GM21786 (cell line): ENCODE measurements around the gene PCED1A.
A peak's percentile ranks its signal among the peaks of the same experiment; 100 is the strongest.

Experiments used
- ATAC-seq: cut with Tn5 transposase; IDR thresholded peaks from one replicate; pipeline ENCODE4 v1.9.1; 2021; ENCODE audit not compliant: unreplicated experiment

The PCED1A gene

DNA sequence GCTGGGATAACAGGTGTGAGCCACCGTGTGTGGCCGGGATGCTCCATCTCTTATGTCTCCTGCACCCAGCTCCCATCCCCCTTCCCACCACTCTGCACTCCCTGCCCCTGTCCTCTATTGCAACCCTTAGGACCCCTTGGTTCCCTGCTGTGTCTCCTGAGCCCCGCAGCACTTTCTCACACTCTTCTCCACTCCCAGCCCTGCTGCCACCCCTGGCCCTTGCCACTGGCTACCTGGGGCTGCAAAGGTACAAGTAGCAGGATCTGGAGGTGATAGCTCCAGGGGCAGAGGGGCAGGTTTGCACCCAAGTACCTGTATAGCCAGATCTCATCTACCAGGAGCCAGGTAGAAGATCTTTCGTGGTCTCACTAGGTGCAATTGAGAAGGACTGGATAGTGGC is 33.4 kb downstream of the PCED1A start:
- no peak for ATAC-seq

DNA sequence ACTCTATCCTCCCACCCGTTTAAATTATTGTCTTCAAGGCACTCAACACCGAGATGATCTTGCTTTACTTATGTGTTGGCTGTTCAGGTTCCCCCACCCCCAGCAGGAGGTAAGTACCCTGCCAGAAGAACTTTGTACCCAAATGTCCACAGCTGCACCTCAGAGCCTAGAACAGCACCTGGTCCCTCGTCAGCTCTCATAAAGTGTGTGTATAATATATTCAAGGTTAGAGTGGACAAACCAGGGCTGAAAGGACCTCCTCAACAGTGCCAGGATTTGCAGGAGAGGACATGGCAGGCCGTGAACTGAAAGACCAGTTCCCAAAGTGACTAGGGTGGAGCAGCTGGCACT is 34.1 kb downstream of the PCED1A start:
- no peak for ATAC-seq

DNA sequence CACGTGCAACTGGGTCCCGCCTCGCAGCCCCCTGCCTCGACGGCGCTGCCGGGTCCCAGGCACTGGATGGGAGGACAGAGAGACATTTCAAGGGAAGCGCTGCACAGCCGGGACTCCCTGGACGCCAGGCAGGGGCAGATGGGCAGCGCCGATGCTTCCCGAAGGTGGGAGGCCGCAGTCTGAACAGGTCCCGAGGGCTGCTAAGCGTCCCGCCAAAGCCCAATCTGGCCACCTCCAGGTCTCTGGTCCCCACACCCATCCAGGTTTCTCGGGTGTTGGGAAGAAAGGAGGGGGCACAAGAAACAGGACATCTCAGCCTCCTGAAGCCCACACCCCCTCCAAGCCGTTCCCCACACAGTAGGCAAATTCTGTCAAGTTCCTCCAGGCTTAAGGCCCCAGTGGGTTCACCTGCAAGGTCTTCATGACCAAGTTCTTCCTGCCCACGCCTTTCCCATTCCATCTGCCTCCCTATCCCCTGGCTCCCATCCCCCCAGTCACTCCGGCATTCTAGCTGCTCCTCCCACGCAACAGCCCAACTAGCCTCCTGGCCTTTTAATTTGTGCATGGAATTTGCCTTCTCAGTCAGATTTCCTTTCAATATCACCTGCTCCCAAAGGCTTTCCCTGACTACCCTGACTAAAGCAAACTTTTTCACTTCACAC is 34.6 kb downstream of the PCED1A start:
- ATAC-seq = no peak

DNA sequence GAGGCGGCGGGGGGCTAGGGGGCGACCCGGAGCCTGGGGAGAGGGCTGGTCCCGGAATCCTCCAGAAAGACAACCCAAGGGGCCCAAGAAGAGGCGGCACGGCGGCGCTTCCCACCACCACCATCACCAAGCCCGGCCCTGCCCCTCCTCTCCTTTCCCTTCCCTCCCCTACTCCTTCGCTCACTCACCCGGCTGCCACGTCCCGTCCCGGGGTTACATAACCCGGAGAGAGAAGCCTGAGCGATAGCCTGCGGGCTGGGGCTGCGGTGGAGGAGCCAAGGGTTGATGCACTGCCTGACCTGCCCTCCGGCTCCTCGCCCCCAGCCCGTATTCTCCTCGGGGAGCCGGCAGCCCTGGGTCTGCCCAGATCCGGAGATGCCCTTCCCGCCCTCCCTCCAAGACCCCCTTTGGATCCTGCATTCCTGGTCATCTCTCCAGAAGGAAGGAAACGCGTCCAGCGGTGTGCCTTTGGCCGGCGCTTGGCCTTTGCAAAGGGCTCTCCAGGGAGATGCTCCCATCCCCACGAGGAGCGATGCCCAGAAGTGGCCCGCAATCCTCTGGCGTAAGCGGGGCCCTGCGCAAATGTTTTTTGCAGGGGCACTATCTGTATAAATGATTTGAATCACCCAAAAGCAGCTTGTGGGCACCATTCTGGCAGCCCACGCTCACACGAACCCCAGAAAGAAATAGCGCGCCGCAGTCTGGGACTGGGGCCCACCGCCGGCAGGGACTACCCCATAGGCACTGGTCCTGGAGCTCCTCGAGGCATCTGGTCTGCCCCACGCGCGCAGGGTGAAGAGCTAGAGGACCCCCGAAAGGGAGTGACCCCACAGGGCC is 35.4 kb downstream of the PCED1A start:
- ATAC-seq = no peak

DNA sequence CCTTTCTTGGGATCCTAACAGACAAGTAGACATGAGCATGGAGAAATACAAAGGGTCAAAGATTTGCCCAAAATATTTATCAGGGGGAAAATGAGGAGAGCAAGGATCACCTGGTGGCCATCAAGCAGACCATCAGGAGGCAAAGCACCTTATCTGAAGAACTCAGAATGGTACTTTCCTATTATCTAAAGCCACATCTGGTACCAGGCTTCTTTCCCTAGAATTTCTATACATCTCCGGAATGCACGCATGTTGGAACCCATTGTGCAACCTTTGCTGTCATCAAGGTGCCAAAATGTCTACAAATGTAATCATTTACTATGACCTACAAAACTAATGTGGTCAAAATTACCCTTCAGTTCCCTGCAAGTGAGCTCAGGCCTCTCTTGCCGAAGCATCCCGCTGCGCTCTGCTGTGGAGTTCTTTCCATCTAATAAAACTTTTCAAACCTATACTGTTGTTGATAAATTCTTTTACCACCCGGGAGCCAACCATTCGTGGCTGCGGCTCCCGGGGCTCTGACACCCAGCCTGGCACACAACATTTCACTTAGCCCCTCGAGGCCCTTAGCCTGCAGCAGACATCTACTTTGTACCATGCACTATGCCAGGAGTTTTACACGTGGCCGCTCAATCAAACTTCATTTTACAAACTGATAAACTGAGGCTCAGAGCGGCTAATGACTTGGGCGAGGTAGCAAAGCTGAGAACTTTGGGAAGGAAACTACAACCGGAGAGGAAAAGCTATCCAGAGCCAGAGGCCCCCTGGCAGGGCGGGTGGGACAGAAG is 36.2 kb downstream of the PCED1A start:
- no peak for ATAC-seq

DNA sequence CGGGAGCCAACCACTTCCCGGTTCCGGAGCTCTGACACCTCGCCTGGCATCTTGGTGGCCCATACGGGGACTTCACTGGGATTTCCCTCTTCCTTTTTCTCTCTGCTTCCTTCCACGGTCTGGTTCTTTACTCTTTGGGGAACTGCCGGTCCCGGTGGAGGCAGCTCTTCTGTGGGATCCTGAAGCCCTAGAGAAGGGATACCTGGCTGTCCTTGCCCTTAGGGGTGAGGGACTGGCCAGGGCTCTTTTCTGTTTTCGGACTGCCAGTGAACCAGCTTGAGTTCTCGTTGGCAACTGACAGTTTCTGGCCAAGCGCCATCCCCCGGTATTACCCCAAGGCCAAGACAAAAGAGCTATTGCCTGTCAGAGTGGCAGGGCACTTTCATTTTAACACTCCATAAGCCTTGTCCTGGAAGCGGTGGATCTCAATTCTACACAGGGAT is 39.1 kb downstream of the PCED1A start:
- peak; percentile 5 for ATAC-seq

DNA sequence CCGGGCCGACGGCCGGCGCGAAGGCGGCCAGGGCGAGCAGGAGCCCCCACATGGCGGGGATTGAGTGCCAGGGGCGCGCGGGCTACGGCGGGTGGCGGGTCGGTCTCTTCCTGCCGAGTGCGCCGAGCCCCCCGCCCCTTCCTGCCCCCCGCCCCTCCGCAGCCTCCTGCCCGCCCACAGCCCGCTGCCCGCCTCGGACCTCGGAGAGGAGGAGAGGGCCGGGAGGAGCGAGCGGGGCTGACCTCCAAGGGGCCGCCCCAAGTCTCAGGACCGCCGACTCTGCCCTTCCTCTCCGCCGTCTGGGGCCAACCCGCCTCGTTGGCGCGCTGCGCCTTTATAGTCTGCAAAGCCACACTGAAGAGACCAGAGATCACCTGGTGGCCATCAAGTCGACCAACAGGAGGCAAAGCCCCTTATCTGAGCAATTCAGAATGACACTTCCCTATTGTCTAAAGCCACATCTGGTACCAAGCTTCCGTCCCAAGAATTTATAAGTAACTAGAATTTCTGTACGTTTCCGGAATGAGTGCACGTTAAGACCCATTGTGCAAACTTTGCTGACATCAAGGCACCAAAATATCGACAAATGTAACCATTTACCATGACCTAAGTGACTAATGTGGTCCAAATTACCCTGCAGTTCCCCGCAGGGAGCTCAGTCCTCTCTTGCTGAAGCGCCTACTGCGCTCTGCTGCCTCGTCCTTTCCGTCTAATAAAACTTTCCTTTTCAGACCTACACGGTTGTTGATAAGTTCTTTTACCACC is 39.8 kb downstream of the PCED1A start, which contains the start of gene CPXM1:
CPXM1 (minus strand) TSS at position 107 of the 765 bp plus-strand sequence; CDS start at position 52, 55 bp downstream.
- ATAC-seq = peak; percentile 39

DNA sequence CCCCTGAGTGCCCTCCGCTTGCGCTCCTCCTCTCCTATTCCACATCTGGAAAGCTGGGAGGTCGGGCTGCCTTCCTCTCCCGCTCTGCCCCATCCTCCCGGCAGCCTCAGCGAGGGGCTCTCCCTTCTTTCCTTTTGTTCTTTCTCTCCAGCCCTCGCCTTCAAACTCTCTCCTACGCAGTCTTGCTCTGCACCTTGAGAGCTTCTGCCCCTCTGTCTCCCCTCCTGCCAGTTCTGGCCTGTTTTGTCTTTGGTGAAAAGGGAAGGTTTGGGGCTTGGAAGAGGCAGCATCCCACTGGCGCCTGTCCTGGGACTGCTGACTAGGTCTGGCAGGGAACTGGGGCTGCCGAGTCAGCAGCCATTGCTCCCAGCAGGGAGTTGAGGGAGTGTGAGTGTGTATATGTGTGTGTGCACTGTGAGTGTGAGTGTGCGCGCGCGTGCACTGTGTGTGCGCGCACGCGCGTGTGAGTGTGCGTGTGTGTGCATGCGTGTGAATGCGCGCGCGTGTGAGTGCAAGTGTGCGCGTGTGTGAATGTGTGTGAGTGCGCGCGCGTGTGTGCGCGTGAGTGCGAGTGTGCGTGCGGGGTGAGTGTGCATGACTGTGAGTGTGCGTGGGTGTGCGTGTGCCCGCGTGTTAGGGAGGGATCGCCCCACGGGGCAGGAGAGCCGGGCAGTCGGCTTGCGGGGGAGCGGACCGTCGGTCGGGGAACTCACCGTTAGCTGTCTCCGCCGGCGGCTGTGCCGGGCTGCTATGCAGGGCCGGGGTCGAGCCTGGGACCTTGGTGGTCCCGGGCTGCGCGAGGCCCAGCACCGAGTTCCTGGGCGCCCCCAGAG is 40.6 kb downstream of the PCED1A start:
- ATAC-seq = no peak

DNA sequence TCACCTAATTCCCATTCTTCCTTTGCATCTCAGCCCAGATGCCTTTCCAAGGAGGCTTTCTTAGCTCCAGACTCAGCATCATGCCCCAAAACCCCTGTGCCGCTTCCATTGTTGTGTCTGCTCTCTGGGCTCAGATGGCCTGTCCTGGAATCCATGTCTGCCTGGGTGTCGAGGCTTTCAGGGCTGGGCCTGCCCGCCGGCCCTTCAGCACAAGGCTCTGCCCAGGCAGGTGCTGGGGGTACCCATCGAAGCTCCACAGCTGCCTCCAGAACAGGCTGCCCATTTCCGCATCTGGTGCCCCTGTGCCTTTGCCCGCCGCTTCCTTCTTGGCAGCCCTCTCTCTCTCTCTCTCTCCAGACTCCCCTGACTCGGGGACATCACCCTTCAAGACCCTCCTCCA is 41.2 kb downstream of the PCED1A start:
- no peak for ATAC-seq

DNA sequence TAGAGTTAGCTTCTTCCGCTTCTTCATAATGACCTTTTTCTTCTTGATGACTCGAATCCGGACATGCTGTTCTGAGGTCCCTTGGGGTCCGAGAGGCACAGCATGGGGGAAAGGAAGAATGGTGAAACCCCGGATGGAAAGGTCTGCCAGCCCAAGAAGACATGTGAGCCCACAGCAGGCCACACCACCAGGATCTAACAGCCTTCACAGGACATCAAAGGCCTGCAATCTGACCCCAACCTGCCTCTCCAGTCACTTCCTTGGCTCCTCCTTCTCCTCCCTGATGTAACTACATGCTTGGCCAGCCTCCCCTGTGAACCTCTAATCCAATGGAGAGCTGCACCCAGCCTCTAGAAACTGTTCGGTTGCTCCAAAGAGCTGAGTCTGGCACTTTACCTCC is 41.6 kb downstream of the PCED1A start:
- ATAC-seq = no peak

DNA sequence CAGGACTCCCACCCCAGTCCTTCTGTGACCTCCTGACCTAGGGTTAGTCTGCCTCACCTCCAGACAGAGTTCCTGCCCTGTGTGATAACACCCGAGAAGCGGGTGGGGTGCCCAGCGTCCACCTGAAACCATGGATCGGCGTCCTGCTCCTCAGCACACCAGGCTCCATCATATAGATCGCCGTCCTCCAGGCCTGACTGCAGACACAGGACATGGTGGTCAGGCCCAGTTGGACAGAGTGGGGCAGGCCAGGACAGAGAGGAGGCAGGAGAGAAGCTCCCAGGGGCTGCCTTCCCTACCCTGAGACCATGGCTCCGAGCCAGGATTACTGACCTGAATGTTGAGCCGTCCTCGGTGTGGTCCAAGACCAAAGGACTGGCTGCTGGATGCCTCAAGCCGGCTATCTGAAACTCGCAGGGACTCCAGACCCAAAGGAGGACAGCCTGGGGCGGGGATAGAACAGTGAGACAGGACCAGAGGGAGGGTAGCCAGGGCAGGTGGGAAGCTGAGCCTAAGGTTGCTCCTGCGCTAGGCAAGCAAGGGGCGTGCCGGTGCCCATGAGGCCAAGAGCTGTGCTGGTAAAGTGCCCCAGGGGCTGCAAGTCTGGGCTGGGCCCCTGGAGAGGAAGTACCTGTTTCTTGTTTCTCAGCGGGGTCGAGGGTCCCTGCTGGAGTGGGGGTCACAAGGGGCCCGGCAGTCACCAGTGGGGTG is 42.2 kb downstream of the PCED1A start:
- no peak for ATAC-seq

DNA sequence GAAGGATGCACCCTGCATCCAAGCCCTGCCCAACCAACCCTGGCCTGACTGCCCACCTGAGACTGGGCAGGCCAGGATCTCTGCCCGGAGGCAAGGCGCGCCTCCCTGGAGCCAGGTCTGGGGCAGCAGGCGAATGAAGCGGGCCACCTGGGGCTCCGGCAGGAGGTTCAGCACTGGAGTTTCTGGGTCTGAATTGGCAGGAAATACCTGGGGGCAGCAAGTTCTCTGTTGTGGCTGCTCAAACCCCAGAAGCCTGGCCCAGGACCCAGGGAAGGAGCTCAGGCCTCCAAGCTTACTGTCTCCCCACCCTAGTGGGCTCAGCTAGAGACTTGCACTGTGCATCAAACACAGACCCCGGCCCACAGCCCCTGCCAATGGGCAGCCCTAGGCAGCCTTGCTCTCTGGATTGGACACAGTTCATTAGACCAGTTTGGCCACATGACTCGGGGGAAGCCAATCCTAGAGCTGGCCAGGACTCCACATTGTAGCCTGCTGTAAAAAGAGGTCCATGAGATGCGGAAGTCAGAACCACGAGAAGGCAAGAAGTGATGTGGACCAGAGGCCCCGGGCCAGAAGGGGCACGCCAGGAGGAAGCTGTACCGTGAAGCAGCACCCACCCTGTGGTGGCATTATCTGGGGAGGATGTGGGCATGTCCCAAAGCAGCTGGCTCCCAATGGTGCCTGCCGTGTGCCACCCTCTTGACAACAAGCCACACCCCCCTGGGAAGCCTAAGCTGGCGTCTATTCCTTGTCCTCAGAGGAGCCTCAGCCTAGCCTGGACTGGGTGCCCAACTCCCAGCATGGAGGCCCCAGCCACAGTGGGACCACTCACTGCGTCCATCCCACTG is 43.1 kb downstream of the PCED1A start:
- ATAC-seq = no peak

DNA sequence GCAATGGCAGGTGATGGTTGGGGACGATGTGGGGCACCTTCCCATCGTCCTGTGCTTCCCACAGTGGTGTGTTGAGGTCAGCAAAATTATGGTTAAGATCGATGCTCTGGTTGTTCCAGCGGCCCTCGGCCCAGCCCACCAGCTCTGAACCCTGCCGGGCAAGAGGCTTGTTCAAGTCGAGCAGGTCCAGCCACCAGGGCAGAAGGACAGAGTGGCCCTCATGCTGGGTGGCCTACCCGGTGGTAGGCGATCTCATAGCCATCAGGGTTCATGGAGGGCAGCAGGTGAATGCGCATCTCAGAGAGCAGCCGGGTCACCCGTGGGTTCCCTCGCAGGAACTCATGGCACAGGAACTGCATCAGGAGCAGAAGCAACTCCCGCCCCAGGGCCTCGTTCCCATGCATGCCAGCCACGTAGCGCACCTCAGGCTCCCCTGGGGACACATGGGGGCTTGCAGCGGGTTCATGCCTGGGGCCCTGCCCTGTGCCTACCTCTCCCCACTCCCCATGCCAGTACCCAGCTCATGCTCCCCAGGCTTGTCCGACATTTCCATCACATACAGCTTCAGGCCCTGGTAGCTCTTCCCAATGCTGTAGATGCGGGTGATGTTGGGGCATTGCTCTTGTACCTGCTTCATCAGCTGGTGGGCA is 44.3 kb downstream of the PCED1A start:
- no peak for ATAC-seq

DNA sequence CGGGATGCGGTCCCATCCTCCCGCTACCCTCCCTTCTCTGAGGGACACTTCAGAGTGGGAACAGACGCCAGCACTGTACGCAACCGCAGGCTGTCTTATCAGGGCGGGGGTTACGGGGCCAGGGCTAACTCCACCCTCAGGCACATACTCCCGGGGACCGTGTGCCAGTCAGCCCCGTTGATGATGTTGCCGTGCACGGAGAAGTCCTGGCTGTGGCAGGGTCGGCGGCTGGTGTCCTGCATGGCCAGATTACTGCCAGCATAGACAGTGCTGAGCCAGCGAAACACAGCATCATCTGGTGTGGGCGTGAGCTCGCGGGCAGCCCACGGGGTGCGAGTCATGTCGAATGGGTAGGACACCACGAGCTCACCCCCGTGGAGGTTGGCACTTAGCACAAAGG is 45.0 kb downstream of the PCED1A start:
- no peak for ATAC-seq

DNA sequence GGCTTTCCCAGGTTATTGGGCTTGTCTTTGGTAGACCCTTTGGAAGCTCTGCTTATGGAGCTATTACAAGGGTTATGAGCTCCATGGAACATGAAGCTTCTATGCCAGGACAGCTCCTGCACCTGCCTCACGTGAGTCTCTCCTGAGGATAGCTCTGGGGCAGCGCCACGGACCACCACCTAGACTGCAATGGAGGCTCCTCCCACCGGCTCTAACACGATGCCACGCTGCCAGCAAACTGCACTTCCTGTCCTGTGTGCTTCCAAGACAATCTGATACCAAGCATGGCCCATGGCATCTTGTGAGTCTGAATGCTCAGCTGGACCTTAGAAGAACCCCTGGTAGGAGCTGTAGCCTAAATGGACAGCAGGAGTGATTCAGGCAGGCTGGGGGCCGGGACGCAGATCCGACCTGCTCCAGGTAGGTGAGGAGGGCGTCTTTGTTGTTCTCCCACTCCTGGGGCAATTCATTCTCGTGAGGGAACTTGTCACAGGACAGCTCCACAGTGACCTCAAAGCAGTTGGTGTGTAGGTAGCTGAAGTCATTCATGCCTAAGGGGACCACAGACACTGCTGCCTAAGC is 45.5 kb downstream of the PCED1A start:
- no peak for ATAC-seq

DNA sequence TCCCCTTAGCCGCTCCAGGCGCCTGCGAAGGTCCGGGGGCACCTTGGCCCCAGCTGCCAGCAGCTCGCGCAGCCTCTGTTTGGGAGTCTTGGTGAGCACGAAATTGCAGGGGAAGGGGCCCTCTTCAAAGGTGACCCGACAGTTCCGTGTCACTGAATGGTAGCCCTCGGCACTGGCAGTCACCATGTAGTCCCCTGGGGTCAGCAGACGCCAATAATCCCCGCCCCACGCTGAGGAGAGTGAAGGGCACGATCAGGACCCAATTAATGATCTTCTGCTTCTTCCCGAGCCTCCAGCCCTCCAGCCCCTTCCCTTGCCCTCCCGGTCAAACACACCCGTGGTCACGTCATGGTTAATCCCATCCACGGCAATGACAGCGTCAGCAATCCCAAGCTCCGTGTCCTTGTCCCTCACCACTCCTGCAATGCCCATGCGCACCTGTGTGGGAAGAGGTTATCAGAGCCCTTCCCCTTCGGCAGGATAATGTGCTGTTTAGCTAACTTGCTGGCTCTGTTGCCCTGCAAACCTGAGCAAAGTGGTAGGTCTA is 46.2 kb downstream of the PCED1A start:
- ATAC-seq = no peak

DNA sequence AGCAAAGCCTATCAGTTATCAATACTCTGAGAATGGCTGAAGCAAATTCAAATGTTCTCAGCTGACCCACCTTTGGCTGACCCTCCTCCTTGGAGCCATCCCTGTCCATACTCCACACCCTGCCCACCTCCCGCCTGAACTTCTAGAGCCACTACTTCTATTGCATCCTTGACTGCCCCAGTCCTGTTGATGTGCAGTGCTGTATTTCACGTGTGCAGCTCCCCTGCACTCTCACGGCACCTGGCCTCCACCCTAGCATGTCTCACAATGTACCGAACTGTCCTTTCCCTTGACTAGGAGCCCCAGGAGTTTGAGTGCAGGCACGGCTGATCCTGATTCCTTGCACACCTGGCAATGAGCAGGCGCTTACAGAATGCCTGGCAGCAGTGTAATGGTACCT is 47.0 kb downstream of the PCED1A start:
- ATAC-seq = no peak
